Choroid plexus epithelial cell (primary cell): ENCODE results near the gene MOB3B.
"Not testable (repeated sequence)": the region's sequence is repeated elsewhere in the genome, so short reads cannot be mapped to it uniquely, and the experiment has no call there.

ENCODE experiments used
- DNase-seq: peaks from one replicate; pipeline ENCODE4 v3.0.0-alpha.2; 2010; ENCODE audit warnings: low read depth
- H3K4me3 ChIP-seq: 2 replicates; pipeline ENCODE4 v1.5.1; 2011; ENCODE audit warnings: low read depth, mild to moderate bottlenecking, control low read depth, low read length, moderate library complexity
- TF ChIP-seq, protein P1 (sequence below): conservative IDR thresholded peaks from 2 replicates; pipeline ENCODE4 v1.5.1; 2011; ENCODE audit warnings: low read depth, mild to moderate bottlenecking, control low read depth, inconsistent platforms, low read length, moderate library complexity

Gene MOB3B

DNA sequence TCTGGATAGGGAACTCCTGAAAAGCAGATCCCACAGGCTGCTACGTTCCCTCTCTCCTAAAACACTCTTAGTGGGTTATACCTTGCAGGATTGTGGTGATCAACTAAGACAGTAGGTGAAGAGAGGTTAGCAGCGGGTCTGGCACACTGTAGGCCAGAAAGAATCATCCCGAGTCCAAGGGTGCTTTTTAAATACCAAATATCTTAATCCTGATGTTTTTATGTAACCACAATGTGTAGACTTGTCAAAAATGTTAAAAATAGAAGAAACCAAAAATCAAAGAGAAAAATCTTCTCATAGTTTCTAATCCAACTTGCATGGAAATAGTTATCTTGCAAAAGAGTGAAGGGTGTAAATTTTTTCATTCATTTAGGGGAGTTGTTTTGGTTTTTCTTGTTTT lies 57.8 kb downstream of the MOB3B start:
- no peak for DNase-seq
- TF ChIP-seq, protein P1, sequence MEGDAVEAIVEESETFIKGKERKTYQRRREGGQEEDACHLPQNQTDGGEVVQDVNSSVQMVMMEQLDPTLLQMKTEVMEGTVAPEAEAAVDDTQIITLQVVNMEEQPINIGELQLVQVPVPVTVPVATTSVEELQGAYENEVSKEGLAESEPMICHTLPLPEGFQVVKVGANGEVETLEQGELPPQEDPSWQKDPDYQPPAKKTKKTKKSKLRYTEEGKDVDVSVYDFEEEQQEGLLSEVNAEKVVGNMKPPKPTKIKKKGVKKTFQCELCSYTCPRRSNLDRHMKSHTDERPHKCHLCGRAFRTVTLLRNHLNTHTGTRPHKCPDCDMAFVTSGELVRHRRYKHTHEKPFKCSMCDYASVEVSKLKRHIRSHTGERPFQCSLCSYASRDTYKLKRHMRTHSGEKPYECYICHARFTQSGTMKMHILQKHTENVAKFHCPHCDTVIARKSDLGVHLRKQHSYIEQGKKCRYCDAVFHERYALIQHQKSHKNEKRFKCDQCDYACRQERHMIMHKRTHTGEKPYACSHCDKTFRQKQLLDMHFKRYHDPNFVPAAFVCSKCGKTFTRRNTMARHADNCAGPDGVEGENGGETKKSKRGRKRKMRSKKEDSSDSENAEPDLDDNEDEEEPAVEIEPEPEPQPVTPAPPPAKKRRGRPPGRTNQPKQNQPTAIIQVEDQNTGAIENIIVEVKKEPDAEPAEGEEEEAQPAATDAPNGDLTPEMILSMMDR, result no peak
- H3K4me3 ChIP-seq, result no peak overlapping the region

DNA sequence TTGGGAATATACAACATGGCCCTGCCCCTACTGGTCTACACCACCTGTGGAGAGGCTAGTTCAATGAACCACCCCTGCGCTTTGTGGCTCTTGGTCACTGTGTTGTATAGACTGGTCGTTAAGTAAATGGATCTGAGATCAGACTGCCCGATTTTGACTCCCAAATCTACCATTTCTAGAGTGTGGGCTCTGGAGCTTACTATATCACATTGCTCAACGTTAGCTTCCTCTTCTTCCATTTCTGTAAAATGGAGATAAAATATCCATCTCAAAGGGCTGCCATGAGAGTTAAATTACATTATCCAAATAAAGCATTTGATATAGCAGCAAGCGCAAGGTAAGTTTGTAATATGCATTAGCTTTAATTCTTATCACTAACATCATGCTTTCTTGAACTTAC lies 58.2 kb downstream of the MOB3B start:
- no peak overlapping the region for H3K4me3 ChIP-seq
- TF ChIP-seq, protein P1, result no peak
- DNase-seq, result no peak

DNA sequence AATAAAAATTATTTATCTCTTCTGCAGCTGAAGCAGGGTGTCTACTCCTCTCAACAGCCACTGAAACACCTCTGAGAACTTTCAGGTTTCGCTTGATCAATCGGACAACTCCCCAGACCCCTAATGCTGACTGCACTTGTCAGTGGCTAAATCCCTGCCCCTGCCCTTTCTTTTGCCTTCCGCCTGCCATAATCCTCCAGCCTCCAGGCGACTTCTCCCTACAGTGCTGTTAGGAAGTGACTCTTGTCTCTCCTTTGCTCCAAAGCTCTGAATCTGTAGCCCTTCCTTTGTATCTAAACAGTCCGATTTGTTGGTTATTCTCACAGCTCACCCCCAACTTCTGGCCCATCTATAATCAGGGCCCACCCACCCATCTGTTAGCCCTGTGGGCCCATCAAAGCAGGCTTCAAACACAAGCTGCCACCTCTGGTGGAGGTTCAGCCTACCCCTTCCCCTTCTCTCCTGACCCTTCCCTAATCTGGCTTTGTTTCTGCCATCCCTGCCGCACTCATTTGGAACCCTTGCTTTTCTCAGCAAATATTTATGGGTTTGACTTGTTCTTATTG lies 59.2 kb downstream of the MOB3B start:
- H3K4me3 ChIP-seq, result no peak overlapping the region
- TF ChIP-seq, protein P1, result no peak
- no peak for DNase-seq

DNA sequence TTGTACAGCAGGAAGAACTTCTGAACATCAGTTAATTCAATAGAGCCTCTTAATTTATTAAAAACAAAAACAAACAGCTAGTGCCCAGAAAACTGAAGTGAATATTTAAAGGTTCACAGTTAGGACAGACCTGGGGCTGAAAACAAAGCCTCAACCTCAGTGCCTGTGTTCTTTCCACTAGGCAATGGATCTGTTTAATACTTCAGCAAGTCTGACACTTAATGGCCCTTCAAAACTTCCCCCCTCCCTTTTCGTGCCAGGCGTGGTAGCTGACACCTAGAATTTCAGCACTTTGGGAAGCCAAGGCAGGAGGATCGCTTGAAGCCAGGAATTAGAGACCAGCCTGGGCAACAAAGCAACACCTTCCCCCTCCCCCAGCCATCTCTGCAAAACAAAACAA lies 60.1 kb downstream of the MOB3B start:
- TF ChIP-seq, protein P1, result no peak
- DNase-seq, result no peak
- H3K4me3 ChIP-seq, result no peak overlapping the region

DNA sequence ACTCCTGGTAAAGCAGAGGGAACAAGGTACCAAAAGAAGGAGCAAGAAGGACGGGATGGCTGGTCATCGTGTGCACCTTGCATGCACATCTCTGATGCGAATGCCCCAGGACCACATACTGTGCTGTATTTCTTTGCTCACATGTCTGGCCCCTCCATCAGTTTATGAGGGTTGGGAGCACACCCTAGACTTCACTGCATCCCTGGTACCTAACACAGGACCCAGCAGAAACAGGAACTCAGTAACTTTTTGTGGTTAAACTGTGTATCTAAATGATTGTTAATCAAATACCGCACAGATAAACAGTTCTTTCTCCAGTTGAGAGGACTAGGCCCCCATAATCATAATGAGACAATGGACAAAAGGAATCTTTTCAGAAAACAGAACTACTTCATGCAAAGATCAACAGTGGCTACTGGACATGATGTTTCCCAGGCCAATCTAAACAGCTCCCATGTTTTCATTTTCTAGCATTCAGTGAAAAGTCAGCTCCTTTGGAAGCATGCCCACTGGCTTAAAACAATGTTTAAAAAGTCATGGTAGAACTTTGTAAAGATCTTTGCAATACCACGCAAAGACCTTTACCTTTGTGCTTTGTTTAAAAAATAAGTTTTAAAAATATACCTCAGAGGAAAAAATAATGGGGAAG lies 61.0 kb downstream of the MOB3B start:
- TF ChIP-seq, protein P1, result no peak
- peak; percentile 30 for DNase-seq
- no peak overlapping the region for H3K4me3 ChIP-seq

DNA sequence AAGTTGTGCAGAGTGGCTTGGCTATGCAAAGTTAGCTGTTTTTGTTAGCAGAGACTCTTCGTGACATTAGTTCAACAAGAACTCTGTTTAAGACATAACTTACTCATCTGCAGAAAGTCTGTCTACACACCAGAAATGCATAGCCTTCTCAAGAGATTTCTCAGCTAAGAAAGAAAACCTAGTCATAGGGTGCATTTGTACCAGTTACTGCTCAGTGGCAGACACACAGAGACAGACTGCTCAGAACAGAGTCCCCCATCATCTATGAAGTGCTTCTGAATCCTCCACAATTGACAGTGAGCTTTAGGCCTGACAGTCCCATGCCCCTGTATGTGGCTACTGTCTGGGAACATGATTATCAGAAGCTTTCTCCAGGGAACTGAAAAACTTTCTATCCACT lies 61.6 kb downstream of the MOB3B start:
- H3K4me3 ChIP-seq, result no peak overlapping the region
- TF ChIP-seq, protein P1, result no peak
- no peak for DNase-seq

DNA sequence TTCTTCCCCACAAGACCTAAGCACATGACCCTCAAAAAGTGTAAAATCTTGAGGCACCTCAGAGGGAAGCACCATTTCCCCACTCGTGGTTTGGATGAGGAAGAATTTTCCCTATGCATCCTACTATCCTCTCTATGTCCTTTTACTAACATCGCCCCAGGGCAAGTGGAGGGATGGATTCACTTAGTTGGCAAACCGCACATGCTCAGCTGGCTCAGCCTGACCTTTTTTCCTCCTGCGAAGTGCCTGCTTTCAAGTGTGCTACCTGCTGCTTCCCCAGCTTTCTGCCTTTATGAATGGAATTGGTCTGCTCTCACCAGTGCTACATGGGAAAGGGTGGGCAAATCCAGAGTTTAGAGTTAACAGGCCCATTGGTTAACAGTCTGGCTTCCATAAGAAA lies 62.1 kb downstream of the MOB3B start:
- DNase-seq, result no peak
- TF ChIP-seq, protein P1, result no peak
- H3K4me3 ChIP-seq, result no peak overlapping the region

DNA sequence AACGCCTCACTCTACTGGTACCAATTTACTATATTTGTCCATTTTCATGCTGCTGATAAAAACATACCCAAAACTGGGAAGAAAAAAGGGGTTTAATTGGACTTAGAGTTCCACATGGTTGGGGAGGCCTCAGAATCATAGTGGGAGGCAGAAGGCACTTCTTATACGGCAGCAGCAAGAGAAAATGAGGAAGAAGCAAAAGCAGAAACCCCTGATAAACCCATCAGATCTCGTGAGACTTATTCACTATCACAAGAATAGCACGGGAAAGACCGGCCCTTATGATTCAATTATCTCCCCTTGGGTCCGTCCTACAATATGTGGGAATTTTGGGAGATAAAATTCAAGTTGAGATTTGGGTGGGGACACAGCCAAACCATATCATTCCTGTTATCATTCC lies 63.1 kb downstream of the MOB3B start:
- not testable (repeated sequence) for DNase-seq, H3K4me3 ChIP-seq

DNA sequence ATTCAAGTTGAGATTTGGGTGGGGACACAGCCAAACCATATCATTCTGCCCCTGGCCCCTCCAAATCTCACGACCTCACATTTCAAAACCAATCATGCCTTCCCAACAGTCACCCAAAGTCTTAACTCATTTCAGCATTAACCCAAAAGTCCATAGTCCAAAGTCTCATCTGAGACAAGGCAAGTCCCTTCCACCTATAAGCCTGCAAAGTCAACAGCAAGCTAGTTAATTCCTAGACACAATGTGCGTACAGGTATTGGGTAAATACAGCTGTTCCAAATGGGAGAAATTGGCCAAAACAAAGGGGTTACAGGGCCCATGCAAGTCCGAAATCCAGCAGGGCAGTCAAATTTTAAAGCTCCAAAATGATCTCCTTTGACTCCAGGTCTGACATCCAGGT lies 64.7 kb downstream of the MOB3B start:
- not testable (repeated sequence) for H3K4me3 ChIP-seq, DNase-seq
